ENCODE data around the gene TRPC4AP. TPM values are rescaled to one million over a fixed set of nuclear protein-coding genes. Genes with fewer than 3 reads are reported as not detected.

The TRPC4AP gene
- total RNA-seq, 1 donor from 2014 or later = 60.2 TPM

GRCh38 chr20:35049776-35050352, 42.7 kb downstream of the TRPC4AP start:
- no peak for TF ChIP-seq CTCF (IDR thresholded peaks at IDR 0.05)
- Mint-ChIP-seq H3K27me3 (no peaks in the 10 kb centered on the region), H3K4me3 (no peak overlapping the region), H3K27ac (no peak overlapping the region), H3K4me1 (peaks cover 3% of the 10 kb centered on the region), H3K9me3 (no peaks in the 10 kb centered on the region), H3K36me3 (ENCODE audit: low read depth) (peaks cover 71% of the 10 kb centered on the region)
- no peak for ATAC-seq (ENCODE audit: low read depth)
- DNase-seq = no peak
- ChIA-PET CTCF (no interaction called here), POLR2A (interaction anchor here (0.6 kb wide), 2 partner anchors 10 to 206 kb away, joined by 4 to 5 read pairs; no protein-coding TSS in a partner anchor)
- intact Hi-C loops (cut with micrococcal nuclease) = no loop called here

- ChIA-PET POLR2A (no interaction called here), CTCF (no interaction called here)
- no peaks in the 10 kb centered on the region for H3K27me3 Mint-ChIP-seq
- H3K27ac Mint-ChIP-seq = no peak overlapping the region
- TF ChIP-seq CTCF (IDR thresholded peaks at IDR 0.05) = no peak
- H3K4me3 Mint-ChIP-seq = no peak overlapping the region
- H3K36me3 Mint-ChIP-seq (ENCODE audit: low read depth) = peaks cover 72% of the 10 kb centered on the region
- H3K4me1 Mint-ChIP-seq = no peaks in the 10 kb centered on the region
- no peak for DNase-seq
- no peak for ATAC-seq (ENCODE audit: low read depth)
- intact Hi-C loops (cut with micrococcal nuclease) = no loop called here
- no peaks in the 10 kb centered on the region for H3K9me3 Mint-ChIP-seq
These were observed 43.9 kb downstream of the TRPC4AP start for GRCh38 chr20:35048739-35049138.

GRCh38 chr20:35042268-35042667, 50.3 kb downstream of the TRPC4AP start:
- peaks cover 62% of the 10 kb centered on the region for H3K36me3 Mint-ChIP-seq (ENCODE audit: low read depth)
- ChIA-PET POLR2A (no interaction called here), CTCF (no interaction called here)
- H3K27me3 Mint-ChIP-seq = no peaks in the 10 kb centered on the region
- H3K4me1 Mint-ChIP-seq = no peaks in the 10 kb centered on the region
- intact Hi-C loops (cut with micrococcal nuclease) = no loop called here
- TF ChIP-seq CTCF (IDR thresholded peaks at IDR 0.05) = no peak
- no peak overlapping the region for H3K27ac Mint-ChIP-seq
- ATAC-seq (ENCODE audit: low read depth) (no peak), DNase-seq (no peak)
- H3K4me3 Mint-ChIP-seq = no peak overlapping the region
- no peaks in the 10 kb centered on the region for H3K9me3 Mint-ChIP-seq

- no peak for ATAC-seq (ENCODE audit: low read depth)
- intact Hi-C loops (cut with micrococcal nuclease) = no loop called here
- Mint-ChIP-seq H3K36me3 (ENCODE audit: low read depth) (peaks cover 54% of the 10 kb centered on the region), H3K4me1 (no peaks in the 10 kb centered on the region), H3K4me3 (no peak overlapping the region), H3K27me3 (no peaks in the 10 kb centered on the region), H3K9me3 (no peaks in the 10 kb centered on the region), H3K27ac (no peak overlapping the region)
- TF ChIP-seq CTCF (IDR thresholded peaks at IDR 0.05) = no peak
- POLR2A ChIA-PET = no interaction called here
- CTCF ChIA-PET = interaction anchor here (0.9 kb wide), 1 partner anchor 54 kb away, joined by 3 read pairs; no protein-coding TSS in a partner anchor
- no peak for DNase-seq
These were observed 52.0 kb downstream of the TRPC4AP start for GRCh38 chr20:35040646-35041045.

- ATAC-seq (ENCODE audit: low read depth) (no peak), DNase-seq (no peak)
- Mint-ChIP-seq H3K4me3 (no peak overlapping the region), H3K27ac (no peak overlapping the region), H3K36me3 (ENCODE audit: low read depth) (peaks cover 55% of the 10 kb centered on the region), H3K4me1 (no peaks in the 10 kb centered on the region), H3K9me3 (no peaks in the 10 kb centered on the region), H3K27me3 (no peaks in the 10 kb centered on the region)
- ChIA-PET CTCF (interaction anchor here (0.9 kb wide), 1 partner anchor 54 kb away, joined by 3 read pairs; no protein-coding TSS in a partner anchor), POLR2A (no interaction called here)
- no peak for TF ChIP-seq CTCF (IDR thresholded peaks at IDR 0.05)
- intact Hi-C loops (cut with micrococcal nuclease) = no loop called here
These were observed 52.6 kb downstream of the TRPC4AP start for GRCh38 chr20:35039846-35040489.
